GM12878 (cell line): ENCODE measurements around the gene MAP3K6.

ENCODE experiments used
- CTCF ChIP-seq, 3 experiments: IDR thresholded peaks in 2 of 3; conservative IDR thresholded peaks in 1 of 3; 2 replicates each; pipeline ENCODE4 v1.5.1; 2011; ENCODE audit warnings: low read depth in 3 of 3, low read length in 3 of 3, mild to moderate bottlenecking in 3 of 3, control low read depth in 2 of 3, moderate library complexity in 2 of 3, inconsistent platforms in 1 of 3, mixed read lengths in 1 of 3; ENCODE audit not compliant: control insufficient read depth in 2 of 3, insufficient read depth in 1 of 3; ENCODE audit errors: extremely low read depth in 1 of 3
- EP300 ChIP-seq, 2 experiments: fragments of 150-350 bp in 1 of 2; IDR thresholded peaks; 2 replicates each; pipeline ENCODE4 v1.6.1; 2011 to 2012; ENCODE audit warnings: low read depth in 2 of 2, low read length in 2 of 2, borderline replicate concordance in 1 of 2, improper control_type of control experiment in 1 of 2, inconsistent platforms in 1 of 2; ENCODE audit not compliant: control insufficient read depth in 1 of 2
- EZH2 ChIP-seq: IDR thresholded peaks from 2 replicates; pipeline ENCODE4 v1.6.1; 2012; ENCODE audit warnings: low read depth, mild to moderate bottlenecking, control low read depth, inconsistent platforms, low read length, borderline replicate concordance; ENCODE audit not compliant: control insufficient read depth
- HCFC1 ChIP-seq: fragments of 150-350 bp; IDR thresholded peaks from 2 replicates; pipeline ENCODE4 v1.6.1; 2014; ENCODE audit warnings: low read length
- LARP7 ChIP-seq: fragments of 450-650 bp; IDR thresholded peaks from 2 replicates; pipeline ENCODE4 v1.6.1; 2017; ENCODE audit warnings: mild to moderate bottlenecking
- SMARCA5 ChIP-seq: fragments of 450-650 bp; IDR thresholded peaks from 2 replicates; pipeline ENCODE4 v1.6.1; 2017; ENCODE audit warnings: mild to moderate bottlenecking

GRCh38 chr1:27367160-27367650 lies 444 bp upstream of the MAP3K6 start:
- TF ChIP-seq CTCF (IDR thresholded peaks at IDR 0.05 in 2 of 3, conservative IDR thresholded peaks at IDR 0.05 in 1 of 3; ENCODE audit: control insufficient read depth in 2 of 3, extremely low read depth in 1 of 3, insufficient read depth in 1 of 3, low read depth in 3 of 3, low read length in 3 of 3) (no peak), SMARCA5 (no peak), HCFC1 (no peak), EZH2 (no peak), EP300 (IDR thresholded peaks at IDR 0.05; ENCODE audit: borderline replicate concordance in 1 of 2, control insufficient read depth in 1 of 2, low read depth in 2 of 2, low read length in 2 of 2) (no peak), LARP7 (no peak)
